HepG2 (cell line): ENCODE results near the gene CNNM4. TPM values are rescaled to one million over a fixed set of nuclear protein-coding genes. Genes with fewer than 3 reads are reported as not detected.

Experiments used
- CAMTA2 ChIP-seq: sonication (generic); formaldehyde crosslinking; IDR thresholded peaks from 2 replicates; pipeline ENCODE4 v1.4.0; 2020; ENCODE audit warnings: mild to moderate bottlenecking, missing genetic modification reagents, borderline replicate concordance
- ERF ChIP-seq: IDR thresholded peaks from 2 replicates; pipeline ENCODE4 v1.6.1; 2018; ENCODE audit warnings: missing biosample characterization, missing genetic modification reagents
- FOXP1 ChIP-seq, 2 experiments: fragments of 450-650 bp in 1 of 2; IDR thresholded peaks; 2 replicates each; pipeline ENCODE4 v1.6.1; 2017 to 2018; ENCODE audit warnings: antibody characterized with exemption in 1 of 2
- MYPOP ChIP-seq: sonication (generic); formaldehyde crosslinking; IDR thresholded peaks from 2 replicates; pipeline ENCODE4 v1.8.1; 2023; ENCODE audit warnings: mild to moderate bottlenecking, moderate library complexity, missing genetic modification reagents
- NFYB ChIP-seq: sonication (generic); formaldehyde crosslinking; IDR thresholded peaks from 2 replicates; pipeline ENCODE4 v1.4.0; 2020; ENCODE audit warnings: missing genetic modification reagents
- NKX3-1 ChIP-seq: sonication (generic); formaldehyde crosslinking; IDR thresholded peaks from 2 replicates; pipeline ENCODE4 v1.5.0; 2020; ENCODE audit warnings: missing genetic modification reagents
- NPAS2 ChIP-seq: sonication (generic); formaldehyde crosslinking; IDR thresholded peaks from 2 replicates; pipeline ENCODE4 v1.8.0; 2022; ENCODE audit warnings: mild to moderate bottlenecking, missing genetic modification reagents, borderline replicate concordance
- PLRG1 ChIP-seq: fragments of 450-650 bp; conservative IDR thresholded peaks from 2 replicates; pipeline ENCODE4 v1.6.1; 2016
- REL ChIP-seq: sonication (generic); formaldehyde crosslinking; conservative IDR thresholded peaks from 2 replicates; pipeline ENCODE4 v1.8.0; 2022; ENCODE audit warnings: mild to moderate bottlenecking, missing genetic modification reagents, moderate library complexity
- RFXANK ChIP-seq: IDR thresholded peaks from 2 replicates; pipeline ENCODE4 v1.6.1; 2016
- SNRNP70 ChIP-seq: fragments of 200-400 bp; formaldehyde crosslinking; IDR thresholded peaks from 2 replicates; pipeline ENCODE4 v1.6.1; 2017; ENCODE audit warnings: mild to moderate bottlenecking, low read depth, low read length, moderate library complexity
- YY1 ChIP-seq: IDR thresholded peaks from 2 replicates; pipeline ENCODE4 v1.6.1; 2011; ENCODE audit warnings: low read length, low read depth, moderate library complexity, mild to moderate bottlenecking; ENCODE audit not compliant: insufficient read depth, insufficient replicate concordance
- ZBTB3 ChIP-seq: sonication (generic); formaldehyde crosslinking; IDR thresholded peaks from 2 replicates; pipeline ENCODE4 v1.4.0; 2020; ENCODE audit warnings: low read depth, mild to moderate bottlenecking, moderate library complexity, missing genetic modification reagents, borderline replicate concordance
- ZBTB42 ChIP-seq: sonication (generic); formaldehyde crosslinking; IDR thresholded peaks from 2 replicates; pipeline ENCODE4 v1.5.0; 2020; ENCODE audit warnings: mild to moderate bottlenecking, missing genetic modification reagents
- ZNF512 ChIP-seq: sonication (generic); formaldehyde crosslinking; IDR thresholded peaks from 2 replicates; pipeline ENCODE4 v1.4.0; 2020; ENCODE audit warnings: mild to moderate bottlenecking, missing genetic modification reagents
- ZNF512B ChIP-seq: sonication (generic); formaldehyde crosslinking; IDR thresholded peaks from 2 replicates; pipeline ENCODE4 v1.5.1; 2020; ENCODE audit warnings: missing genetic modification reagents, mild to moderate bottlenecking, borderline replicate concordance
- ZNF546 ChIP-seq: sonication (generic); formaldehyde crosslinking; conservative IDR thresholded peaks from 2 replicates; pipeline ENCODE4 v1.8.1; 2023; ENCODE audit warnings: mild to moderate bottlenecking, missing genetic modification reagents
- ZNF776 ChIP-seq: sonication (generic); formaldehyde crosslinking; IDR thresholded peaks from 2 replicates; pipeline ENCODE4 v1.4.0; 2020; ENCODE audit warnings: mild to moderate bottlenecking, missing genetic modification reagents
- polyA plus RNA-seq, 8 experiments: library from polyadenylated mRNA; depleted of rRNA in 3 of 8; stranded (reverse) in 7 of 8; unstranded in 1 of 8; fragments of >200 nt; fragmentation: Illumina TruSeq in 4 of 8; extraction: Trizol in 4 of 8; gene quantifications; 2 replicates each; pipeline versions ENCODE4 v1.2.1 to v1.2.3, GENCODE V29; 2011 to 2016; ENCODE audit warnings: low read depth in 4 of 8, missing spikeins in 1 of 8, mixed read lengths in 1 of 8; ENCODE audit not compliant: insufficient read depth in 1 of 8
- total RNA-seq, 5 experiments: library from RNA; depleted of rRNA; stranded (reverse); fragments of >200 nt; fragmentation: Illumina TruSeq; extraction: Trizol; gene quantifications; 2 replicates each; pipeline ENCODE4 v1.2.3, GENCODE V29; 2016; ENCODE audit warnings: low read depth in 1 of 5
- TF ChIP-seq, protein P1 (sequence below): sonication (generic); formaldehyde crosslinking; IDR thresholded peaks from 2 replicates; pipeline ENCODE4 v1.4.0; 2020; ENCODE audit warnings: missing genetic modification reagents, borderline replicate concordance
- TF ChIP-seq, protein P2 (sequence below): IDR thresholded peaks from 2 replicates; pipeline ENCODE4 v1.4.0; 2020; ENCODE audit warnings: mild to moderate bottlenecking, missing genetic modification reagents

Gene CNNM4
- total and polyA plus RNA-seq, 2 of the 13 experiments (the other 11 are each of a cell fraction or from before 2014, with no cell fraction given): 5.9 to 8.4 TPM

DNA sequence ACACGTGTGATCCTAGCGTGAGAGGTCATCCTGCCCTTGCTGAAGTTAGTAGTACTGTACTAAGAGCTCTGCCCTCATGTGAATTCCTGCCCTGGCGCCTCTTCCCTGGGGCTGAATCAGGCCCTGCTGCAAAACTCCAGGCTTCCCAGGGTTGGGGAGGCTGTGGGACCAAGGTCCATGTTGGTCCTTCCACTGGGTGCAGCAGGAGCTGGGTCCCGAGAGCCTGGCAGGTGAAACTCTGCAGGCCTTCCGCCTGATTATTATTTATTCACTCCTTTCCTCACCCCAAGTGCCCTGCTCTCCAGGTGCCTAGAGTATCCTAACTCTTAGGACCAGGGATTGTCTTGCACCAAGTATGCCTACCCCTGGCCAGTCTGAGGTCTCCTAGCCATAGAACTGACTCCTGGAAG lies 50.1 kb downstream of the CNNM4 start (continued):
- no peak for TF ChIP-seq FOXP1 (IDR thresholded peaks at IDR 0.05)
- TF ChIP-seq FOXP1 (CRISPR knock-in tag; IDR thresholded peaks at IDR 0.05): no peak
- TF ChIP-seq, protein P1, sequence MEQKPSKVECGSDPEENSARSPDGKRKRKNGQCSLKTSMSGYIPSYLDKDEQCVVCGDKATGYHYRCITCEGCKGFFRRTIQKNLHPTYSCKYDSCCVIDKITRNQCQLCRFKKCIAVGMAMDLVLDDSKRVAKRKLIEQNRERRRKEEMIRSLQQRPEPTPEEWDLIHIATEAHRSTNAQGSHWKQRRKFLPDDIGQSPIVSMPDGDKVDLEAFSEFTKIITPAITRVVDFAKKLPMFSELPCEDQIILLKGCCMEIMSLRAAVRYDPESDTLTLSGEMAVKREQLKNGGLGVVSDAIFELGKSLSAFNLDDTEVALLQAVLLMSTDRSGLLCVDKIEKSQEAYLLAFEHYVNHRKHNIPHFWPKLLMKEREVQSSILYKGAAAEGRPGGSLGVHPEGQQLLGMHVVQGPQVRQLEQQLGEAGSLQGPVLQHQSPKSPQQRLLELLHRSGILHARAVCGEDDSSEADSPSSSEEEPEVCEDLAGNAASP (CRISPR knock-in tag): no peak
- 0 out of 2 replicates have a peak, but pooled peaks have one; percentile 32 for TF ChIP-seq RFXANK (CRISPR knock-in tag)
- TF ChIP-seq ZNF776: no peak
- TF ChIP-seq CAMTA2 (CRISPR knock-in tag): 0 out of 2 replicates have a peak, but pooled peaks have one; percentile 45
- TF ChIP-seq ZNF512B (CRISPR knock-in tag): no peak; the same call in 1 of the 2 replicates
- TF ChIP-seq ZBTB42: no peak
- TF ChIP-seq, protein P2, sequence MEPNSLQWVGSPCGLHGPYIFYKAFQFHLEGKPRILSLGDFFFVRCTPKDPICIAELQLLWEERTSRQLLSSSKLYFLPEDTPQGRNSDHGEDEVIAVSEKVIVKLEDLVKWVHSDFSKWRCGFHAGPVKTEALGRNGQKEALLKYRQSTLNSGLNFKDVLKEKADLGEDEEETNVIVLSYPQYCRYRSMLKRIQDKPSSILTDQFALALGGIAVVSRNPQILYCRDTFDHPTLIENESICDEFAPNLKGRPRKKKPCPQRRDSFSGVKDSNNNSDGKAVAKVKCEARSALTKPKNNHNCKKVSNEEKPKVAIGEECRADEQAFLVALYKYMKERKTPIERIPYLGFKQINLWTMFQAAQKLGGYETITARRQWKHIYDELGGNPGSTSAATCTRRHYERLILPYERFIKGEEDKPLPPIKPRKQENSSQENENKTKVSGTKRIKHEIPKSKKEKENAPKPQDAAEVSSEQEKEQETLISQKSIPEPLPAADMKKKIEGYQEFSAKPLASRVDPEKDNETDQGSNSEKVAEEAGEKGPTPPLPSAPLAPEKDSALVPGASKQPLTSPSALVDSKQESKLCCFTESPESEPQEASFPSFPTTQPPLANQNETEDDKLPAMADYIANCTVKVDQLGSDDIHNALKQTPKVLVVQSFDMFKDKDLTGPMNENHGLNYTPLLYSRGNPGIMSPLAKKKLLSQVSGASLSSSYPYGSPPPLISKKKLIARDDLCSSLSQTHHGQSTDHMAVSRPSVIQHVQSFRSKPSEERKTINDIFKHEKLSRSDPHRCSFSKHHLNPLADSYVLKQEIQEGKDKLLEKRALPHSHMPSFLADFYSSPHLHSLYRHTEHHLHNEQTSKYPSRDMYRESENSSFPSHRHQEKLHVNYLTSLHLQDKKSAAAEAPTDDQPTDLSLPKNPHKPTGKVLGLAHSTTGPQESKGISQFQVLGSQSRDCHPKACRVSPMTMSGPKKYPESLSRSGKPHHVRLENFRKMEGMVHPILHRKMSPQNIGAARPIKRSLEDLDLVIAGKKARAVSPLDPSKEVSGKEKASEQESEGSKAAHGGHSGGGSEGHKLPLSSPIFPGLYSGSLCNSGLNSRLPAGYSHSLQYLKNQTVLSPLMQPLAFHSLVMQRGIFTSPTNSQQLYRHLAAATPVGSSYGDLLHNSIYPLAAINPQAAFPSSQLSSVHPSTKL (CRISPR knock-in tag): peak; percentile 42; the same call in 1 of the 2 replicates
- TF ChIP-seq PLRG1: no peak
- no peak for TF ChIP-seq YY1
- no peak for TF ChIP-seq ZNF546 (CRISPR knock-in tag)
- no peak for TF ChIP-seq NFYB (CRISPR knock-in tag)
- TF ChIP-seq ZBTB3 (CRISPR knock-in tag): no peak
- TF ChIP-seq ERF (CRISPR knock-in tag): peak; percentile 60; the same call in 1 of the 2 replicates
- TF ChIP-seq REL: no peak
- TF ChIP-seq SNRNP70: no peak
- TF ChIP-seq NPAS2 (CRISPR knock-in tag): no peak
- TF ChIP-seq ZNF512 (CRISPR knock-in tag): no peak
- TF ChIP-seq MYPOP (CRISPR knock-in tag): no peak
- TF ChIP-seq NKX3-1 (CRISPR knock-in tag): no peak
